ENCODE data around the gene LINC00632.

DNA sequence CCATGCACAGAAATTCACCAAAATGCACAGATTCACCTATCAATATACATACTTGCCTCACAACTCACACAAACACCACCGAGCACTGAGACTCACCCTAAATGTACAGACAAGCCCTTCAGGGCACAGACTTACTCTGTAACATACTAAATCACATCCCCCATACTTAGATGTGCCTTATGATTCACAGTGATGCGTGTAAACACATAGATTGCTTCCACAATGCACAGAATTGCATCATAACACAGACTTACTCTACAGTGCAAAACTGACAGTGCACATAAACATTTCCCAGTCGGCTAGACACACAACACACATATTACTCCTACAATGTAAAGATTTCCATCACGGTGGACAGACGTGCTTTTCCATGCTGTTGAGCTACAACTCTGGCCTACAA is 6.2 kb downstream of the LINC00632 start:
- TF ChIP-seq, protein P1, sequence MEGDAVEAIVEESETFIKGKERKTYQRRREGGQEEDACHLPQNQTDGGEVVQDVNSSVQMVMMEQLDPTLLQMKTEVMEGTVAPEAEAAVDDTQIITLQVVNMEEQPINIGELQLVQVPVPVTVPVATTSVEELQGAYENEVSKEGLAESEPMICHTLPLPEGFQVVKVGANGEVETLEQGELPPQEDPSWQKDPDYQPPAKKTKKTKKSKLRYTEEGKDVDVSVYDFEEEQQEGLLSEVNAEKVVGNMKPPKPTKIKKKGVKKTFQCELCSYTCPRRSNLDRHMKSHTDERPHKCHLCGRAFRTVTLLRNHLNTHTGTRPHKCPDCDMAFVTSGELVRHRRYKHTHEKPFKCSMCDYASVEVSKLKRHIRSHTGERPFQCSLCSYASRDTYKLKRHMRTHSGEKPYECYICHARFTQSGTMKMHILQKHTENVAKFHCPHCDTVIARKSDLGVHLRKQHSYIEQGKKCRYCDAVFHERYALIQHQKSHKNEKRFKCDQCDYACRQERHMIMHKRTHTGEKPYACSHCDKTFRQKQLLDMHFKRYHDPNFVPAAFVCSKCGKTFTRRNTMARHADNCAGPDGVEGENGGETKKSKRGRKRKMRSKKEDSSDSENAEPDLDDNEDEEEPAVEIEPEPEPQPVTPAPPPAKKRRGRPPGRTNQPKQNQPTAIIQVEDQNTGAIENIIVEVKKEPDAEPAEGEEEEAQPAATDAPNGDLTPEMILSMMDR (IDR thresholded peaks at IDR 0.05): no peak
- TF ChIP-seq POLR2A (IDR thresholded peaks at IDR 0.05): no peak

Data from lower leg skin (tissue), 3 donors.